ENCODE data around the gene NDUFS8. TPM values are rescaled to one million over a fixed set of nuclear protein-coding genes. Genes with fewer than 3 reads are reported as not detected.

The NDUFS8 gene
- total RNA-seq, 1 donor from 2014 or later = 63.9 TPM

- intact Hi-C loops (cut with DNase I) = no loop called here
- DNase-seq (ENCODE audit: low spot score) (no peak), ATAC-seq (no peak)
These were observed 26.1 kb downstream of the NDUFS8 start for GRCh38 chr11:68056317-68057285.

- DNase-seq (ENCODE audit: low spot score) = peak; percentile 9
- ATAC-seq = no peak
- intact Hi-C loops (cut with DNase I) = no loop called here
These were observed 27.3 kb downstream of the NDUFS8 start for GRCh38 chr11:68057807-68058206.

- DNase-seq (ENCODE audit: low spot score) (no peak), ATAC-seq (no peak)
- intact Hi-C loops (cut with DNase I) = no loop called here
These were observed 31.0 kb downstream of the NDUFS8 start for GRCh38 chr11:68061508-68061907.

- ATAC-seq = no peak
- no peak for DNase-seq (ENCODE audit: low spot score)
- intact Hi-C loops (cut with DNase I) = no loop called here
These were observed 34.4 kb downstream of the NDUFS8 start for GRCh38 chr11:68064926-68065325.

DNA sequence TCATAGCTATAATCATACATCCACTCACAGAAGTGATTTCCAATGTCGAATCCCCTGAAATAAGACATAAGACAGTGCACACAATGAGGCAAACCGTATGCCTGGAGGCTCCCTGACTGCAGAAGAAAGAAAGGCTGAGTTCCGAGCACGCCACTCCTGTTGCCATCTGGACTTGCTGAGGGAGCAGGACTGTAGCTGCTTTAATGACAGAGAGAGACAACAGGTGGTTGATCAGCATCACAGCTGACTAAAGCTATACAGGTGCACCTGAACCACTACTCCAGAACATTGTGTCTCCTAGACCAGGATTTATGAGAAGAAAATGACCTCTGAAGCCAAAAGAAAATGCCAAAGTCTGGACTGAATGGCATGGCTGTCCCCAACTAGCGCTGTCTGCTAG is 35.4 kb downstream of the NDUFS8 start:
- DNase-seq (ENCODE audit: low spot score) (no peak), ATAC-seq (no peak)
- intact Hi-C loops (cut with DNase I) = no loop called here

DNA sequence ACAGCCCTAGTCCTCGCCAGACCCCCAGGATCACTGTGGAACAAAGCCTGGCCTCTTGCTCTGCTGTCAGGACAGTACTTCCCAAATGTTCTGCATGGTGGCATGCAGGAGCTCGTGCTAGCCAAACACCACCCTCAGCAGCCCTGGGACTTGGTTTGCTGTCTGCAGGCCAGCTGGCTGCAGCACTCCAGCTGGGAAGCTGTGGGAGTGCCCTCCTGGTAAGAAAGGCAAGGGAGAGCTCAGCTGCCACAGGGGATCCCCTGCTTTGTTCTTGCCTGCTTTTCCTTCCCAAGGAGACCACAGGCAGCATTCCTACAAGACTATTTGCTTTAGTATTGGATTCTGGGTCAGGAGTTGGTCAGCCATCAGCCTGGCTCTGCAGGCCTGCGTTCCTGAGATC is 36.3 kb downstream of the NDUFS8 start:
- intact Hi-C loops (cut with DNase I) = no loop called here
- ATAC-seq = no peak
- DNase-seq (ENCODE audit: low spot score) = no peak

GRCh38 chr11:68067991-68068390 is 37.5 kb downstream of the NDUFS8 start:
- DNase-seq (ENCODE audit: low spot score) (no peak), ATAC-seq (no peak)
- intact Hi-C loops (cut with DNase I) = no loop called here

GRCh38 chr11:68071281-68072048 is 41.0 kb downstream of the NDUFS8 start:
- ATAC-seq (no peak), DNase-seq (ENCODE audit: low spot score) (no peak)
- intact Hi-C loops (cut with DNase I) = no loop called here

- ATAC-seq (no peak), DNase-seq (ENCODE audit: low spot score) (no peak)
- intact Hi-C loops (cut with DNase I) = no loop called here
These were observed 44.3 kb downstream of the NDUFS8 start for GRCh38 chr11:68074584-68075352.

DNA sequence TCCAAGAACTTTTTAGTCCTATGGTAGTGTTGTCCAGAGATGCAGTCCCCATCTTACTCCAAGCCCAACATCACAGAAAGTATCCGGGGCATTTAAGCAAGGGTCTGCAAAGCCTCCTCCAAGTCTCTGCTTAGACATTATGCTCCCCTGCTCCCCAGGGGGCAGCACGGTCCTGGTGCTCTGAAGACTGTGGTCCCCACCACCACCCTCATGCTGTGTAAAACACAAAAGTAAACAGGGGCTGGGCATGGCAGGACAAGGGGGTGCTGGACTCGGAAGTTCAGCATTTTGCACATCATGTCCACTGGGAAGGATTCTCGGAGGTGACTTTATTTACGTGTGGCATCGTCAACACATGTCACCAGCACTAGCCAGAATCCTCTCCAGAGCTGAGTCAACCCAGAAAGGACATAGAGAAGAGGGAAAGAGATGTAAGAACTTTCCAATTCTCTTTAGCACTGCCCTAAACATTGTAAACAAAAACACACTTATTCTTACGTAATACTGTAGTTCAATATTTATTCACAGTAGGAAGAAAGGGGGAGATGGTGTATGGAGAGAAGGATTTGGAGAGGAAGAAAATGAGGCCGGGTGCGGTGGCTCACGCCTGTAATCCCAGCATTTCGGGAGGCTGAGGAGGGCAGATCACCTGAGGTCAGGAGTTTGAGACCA is 46.0 kb downstream of the NDUFS8 start:
- DNase-seq (ENCODE audit: low spot score) (no peak), ATAC-seq (no peak)
- intact Hi-C loops (cut with DNase I) = no loop called here

DNA sequence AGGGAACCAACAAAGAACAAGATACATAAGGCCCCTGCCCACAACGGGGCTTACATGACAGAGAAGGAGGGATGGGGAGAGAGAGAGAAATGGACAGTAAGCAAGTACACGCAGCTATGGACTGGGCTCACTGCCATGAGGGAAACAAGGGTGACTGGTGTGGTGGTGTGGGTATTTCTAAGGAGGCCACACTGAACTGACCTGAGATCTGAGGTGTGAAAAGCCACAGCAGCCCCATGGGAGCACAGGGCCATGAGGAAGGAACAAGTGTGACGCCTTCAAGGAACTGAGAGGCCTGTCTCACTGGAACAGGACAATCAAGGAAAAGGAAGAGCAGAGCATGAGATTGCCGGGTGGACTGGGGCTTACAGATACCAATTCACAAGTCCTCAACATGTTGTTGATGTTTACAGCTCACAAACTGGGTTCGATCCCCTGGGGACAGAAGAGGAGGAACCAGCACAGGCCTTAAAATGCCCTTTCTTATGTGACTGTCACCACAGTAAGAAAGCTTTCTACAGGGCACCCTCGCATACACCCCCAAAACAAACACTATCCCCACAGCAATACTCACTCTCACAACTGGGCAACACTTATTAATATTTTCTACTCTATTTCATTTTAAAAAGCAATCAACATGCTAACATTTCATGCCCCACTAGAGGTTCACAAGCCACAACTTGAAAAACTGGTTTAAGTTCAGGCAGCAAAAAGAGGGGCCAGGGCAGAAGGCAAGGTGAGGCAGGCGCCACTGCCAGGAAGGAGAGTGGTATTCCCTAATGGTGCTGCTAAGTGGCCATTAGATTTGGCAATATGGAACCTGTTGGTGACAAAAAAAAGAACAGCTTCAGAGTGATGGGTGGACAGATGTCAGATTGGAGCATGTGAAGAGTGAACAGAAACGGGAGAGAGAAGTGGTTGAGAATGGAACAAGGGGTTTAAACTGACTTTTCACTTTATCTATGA is 47.4 kb downstream of the NDUFS8 start:
- intact Hi-C loops (cut with DNase I) = no loop called here
- DNase-seq (ENCODE audit: low spot score) (no peak), ATAC-seq (peak; percentile 34)

- ATAC-seq (no peak), DNase-seq (ENCODE audit: low spot score) (no peak)
- intact Hi-C loops (cut with DNase I) = no loop called here
These were observed 50.4 kb downstream of the NDUFS8 start for GRCh38 chr11:68080860-68081259.

DNA sequence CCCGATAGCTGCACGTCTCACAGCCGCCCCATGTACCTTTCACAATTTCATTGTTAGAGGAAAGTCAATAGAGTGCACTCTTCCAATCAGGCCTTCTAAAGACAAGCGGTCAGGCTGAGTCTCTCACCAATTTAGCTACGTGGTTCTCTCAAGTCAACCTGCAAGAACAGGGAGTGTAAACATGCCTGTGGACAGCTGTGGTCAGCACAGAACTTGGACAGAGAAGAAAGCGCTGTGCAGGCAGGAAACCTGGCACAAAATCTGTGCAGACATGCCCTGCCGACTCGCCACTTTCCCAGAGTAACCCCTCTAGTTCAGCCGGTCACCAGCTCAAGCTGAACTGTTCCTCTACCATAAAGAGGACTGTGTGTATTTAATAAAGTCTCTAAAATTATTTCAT is 51.2 kb downstream of the NDUFS8 start:
- DNase-seq (ENCODE audit: low spot score) (no peak), ATAC-seq (no peak)
- intact Hi-C loops (cut with DNase I) = no loop called here

DNA sequence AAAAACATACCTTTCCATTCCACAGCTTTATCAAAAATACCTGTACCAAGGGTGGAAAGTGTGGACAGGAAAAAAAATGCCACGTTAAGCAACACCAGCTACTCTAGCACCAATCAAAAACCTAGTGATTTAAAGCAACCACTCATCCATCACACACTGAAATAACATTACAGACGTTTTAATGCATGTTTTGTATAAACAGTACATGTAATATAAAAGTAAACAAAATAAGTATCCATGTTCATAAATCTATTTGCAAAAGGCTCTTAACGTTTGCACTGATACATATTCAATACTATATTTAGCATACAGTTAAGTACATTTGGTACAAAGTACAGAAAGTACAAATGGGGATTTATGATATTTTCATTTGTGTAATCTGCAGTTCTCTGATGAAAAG is 52.0 kb downstream of the NDUFS8 start:
- ATAC-seq = no peak
- intact Hi-C loops (cut with DNase I) = no loop called here
- no peak for DNase-seq (ENCODE audit: low spot score)

- DNase-seq (ENCODE audit: low spot score) = no peak
- no peak for ATAC-seq
- intact Hi-C loops (cut with DNase I) = no loop called here
These were observed 53.0 kb downstream of the NDUFS8 start for GRCh38 chr11:68083517-68083916.
